Spinal cord (tissue), 10 donors: ENCODE data around the gene ADAMTS18. TPM values are rescaled to one million over a fixed set of nuclear protein-coding genes. Genes with fewer than 3 reads are reported as not detected.
A peak's percentile ranks its signal among the peaks of the same experiment; 100 is the strongest.
"Not testable (repeated sequence)": the region's sequence is repeated elsewhere in the genome, so short reads cannot be mapped to it uniquely, and the experiment has no call there.

Source experiments
- DNase-seq, 6 donors: peaks; one replicate each; pipeline versions ENCODE4 v3.0.0 to v3.0.0-alpha.2; 2013 to 2015; ENCODE audit warnings: low spot score in 6 of 6, low read depth in 4 of 6
- H3K27ac ChIP-seq: one replicate; pipeline ENCODE4 v1.5.1; 2013; ENCODE audit warnings: low read depth, low read length, control low read depth
- H3K27me3 ChIP-seq: one replicate; pipeline ENCODE4 v1.6.1; 2013; ENCODE audit warnings: low read length; ENCODE audit not compliant: control insufficient read depth, insufficient read depth
- H3K36me3 ChIP-seq: one replicate; pipeline ENCODE4 v1.6.1; 2013; ENCODE audit warnings: low read length; ENCODE audit not compliant: control insufficient read depth, insufficient read depth
- H3K4me1 ChIP-seq: one replicate; pipeline ENCODE4 v1.6.1; 2013; ENCODE audit warnings: low read length; ENCODE audit not compliant: control insufficient read depth, insufficient read depth
- H3K4me3 ChIP-seq: one replicate; pipeline ENCODE4 v1.5.1; 2013; ENCODE audit warnings: low read depth, low read length, control low read depth
- H3K9me3 ChIP-seq: one replicate; pipeline ENCODE4 v1.6.1; 2013; ENCODE audit warnings: low read length; ENCODE audit not compliant: control insufficient read depth, insufficient read depth
- WGBS: methylation state at CpG from one replicate; pipeline ENCODE4 v1.1.5; 2013; ENCODE audit warnings: missing lambda C conversion rate; ENCODE audit not compliant: insufficient coverage; 5-methylcytosine and 5-hydroxymethylcytosine counted together
- polyA plus RNA-seq, 2 donors: library from polyadenylated mRNA; unstranded; fragments of 120-200 nt; gene quantifications; one replicate each; pipeline ENCODE4 v1.2.1, GENCODE V29; 2013; ENCODE audit not compliant: insufficient read length in 2 of 2
- total RNA-seq, 2 donors: library from RNA; depleted of rRNA in 1 of 2; stranded (reverse); fragments of 120-200 nt in 1 of 2; fragments of >200 nt in 1 of 2; gene quantifications; one replicate each; pipeline versions ENCODE4 v1.2.3 to v1.2.4, GENCODE V29; 2013 to 2014
- donor health status: healthy.

ADAMTS18 gene
- total and polyA plus RNA-seq, 4 donors: 6.7 to 23.9 (median 8.9) TPM

GRCh38 chr16:77288222-77288621 is 146.6 kb downstream of the ADAMTS18 start:
- Histone ChIP-seq H3K4me3 (no peak overlapping the region), H3K9me3 (no peaks in the 10 kb centered on the region), H3K4me1 (no peaks in the 10 kb centered on the region), H3K36me3 (no peaks in the 10 kb centered on the region), H3K27ac (no peak overlapping the region), H3K27me3 (no peaks in the 10 kb centered on the region)
- no CpG with 5 or more reads among the region's 3 CpGs for WGBS
- DNase-seq: no peak

- no peak for DNase-seq
- H3K27me3 ChIP-seq: no peaks in the 10 kb centered on the region
- H3K9me3 ChIP-seq: no peaks in the 10 kb centered on the region
- no peak overlapping the region for H3K27ac ChIP-seq
- H3K36me3 ChIP-seq: no peaks in the 10 kb centered on the region
- H3K4me1 ChIP-seq: no peaks in the 10 kb centered on the region
- H3K4me3 ChIP-seq: no peak overlapping the region
- WGBS: 79% methylated on average over 5 of the region's 5 CpGs
Measured at GRCh38 chr16:77285676-77286075, 149.2 kb downstream of the ADAMTS18 start.

GRCh38 chr16:77282345-77282744 is 152.5 kb downstream of the ADAMTS18 start:
- peak in 1 of 6 donors; percentile 10 for DNase-seq
- no peak overlapping the region for H3K27ac ChIP-seq
- no CpG with 5 or more reads among the region's 2 CpGs for WGBS

GRCh38 chr16:77279316-77279715 is 155.5 kb downstream of the ADAMTS18 start:
- not testable (repeated sequence) for H3K27me3 ChIP-seq, H3K4me1 ChIP-seq, H3K36me3 ChIP-seq, DNase-seq, H3K27ac ChIP-seq, H3K4me3 ChIP-seq, H3K9me3 ChIP-seq
- WGBS: 87% methylated on average over 6 of the region's 8 CpGs

More at GRCh38 chr16:77282345-77282744, 152.5 kb downstream of the ADAMTS18 start:
- no peak overlapping the region for H3K4me3 ChIP-seq
- no peaks in the 10 kb centered on the region for H3K27me3 ChIP-seq
- H3K36me3 ChIP-seq: no peaks in the 10 kb centered on the region
- H3K4me1 ChIP-seq: no peaks in the 10 kb centered on the region
- H3K9me3 ChIP-seq: no peaks in the 10 kb centered on the region

GRCh38 chr16:77277571-77277970 is 157.3 kb downstream of the ADAMTS18 start:
- Histone ChIP-seq H3K4me1 (no peaks in the 10 kb centered on the region), H3K27ac (no peak overlapping the region), H3K36me3 (no peaks in the 10 kb centered on the region), H3K9me3 (no peaks in the 10 kb centered on the region), H3K27me3 (no peaks in the 10 kb centered on the region), H3K4me3 (no peak overlapping the region)
- DNase-seq: no peak
- 81% methylated on average over 2 of the region's 2 CpGs for WGBS

GRCh38 chr16:77277141-77277540 is 157.7 kb downstream of the ADAMTS18 start:
- WGBS: no CpG with 5 or more reads among the region's 2 CpGs
- Histone ChIP-seq H3K4me1 (no peaks in the 10 kb centered on the region), H3K36me3 (no peaks in the 10 kb centered on the region), H3K9me3 (no peaks in the 10 kb centered on the region), H3K4me3 (no peak overlapping the region), H3K27me3 (no peaks in the 10 kb centered on the region), H3K27ac (no peak overlapping the region)
- DNase-seq: no peak

GRCh38 chr16:77276661-77277060 is 158.2 kb downstream of the ADAMTS18 start:
- DNase-seq: no peak
- no peaks in the 10 kb centered on the region for H3K4me1 ChIP-seq
- no peaks in the 10 kb centered on the region for H3K9me3 ChIP-seq
- H3K27ac ChIP-seq: no peak overlapping the region
- H3K4me3 ChIP-seq: no peak overlapping the region
- H3K36me3 ChIP-seq: no peaks in the 10 kb centered on the region
- H3K27me3 ChIP-seq: no peaks in the 10 kb centered on the region
- no CpG with 5 or more reads among the region's 2 CpGs for WGBS

GRCh38 chr16:77275303-77275702 is 159.5 kb downstream of the ADAMTS18 start:
- DNase-seq, H3K36me3 ChIP-seq, H3K27ac ChIP-seq, H3K27me3 ChIP-seq, H3K4me3 ChIP-seq, H3K4me1 ChIP-seq, H3K9me3 ChIP-seq: not testable (repeated sequence)
- no CpG with 5 or more reads among the region's 2 CpGs for WGBS

GRCh38 chr16:77273815-77274214 is 161.0 kb downstream of the ADAMTS18 start:
- H3K36me3 ChIP-seq: no peaks in the 10 kb centered on the region
- 48% methylated on average over 2 of the region's 3 CpGs for WGBS
- H3K27ac ChIP-seq: no peak overlapping the region
- DNase-seq: no peak
- H3K4me1 ChIP-seq: peaks cover 7% of the 10 kb centered on the region
- H3K9me3 ChIP-seq: no peaks in the 10 kb centered on the region
- H3K27me3 ChIP-seq: no peaks in the 10 kb centered on the region
- H3K4me3 ChIP-seq: no peak overlapping the region

GRCh38 chr16:77271532-77272426 is 163.1 kb downstream of the ADAMTS18 start:
- no peak overlapping the region for H3K4me3 ChIP-seq
- peaks cover 7% of the 10 kb centered on the region for H3K4me1 ChIP-seq
- 4% methylated on average over 3 of the region's 8 CpGs for WGBS
- no peaks in the 10 kb centered on the region for H3K9me3 ChIP-seq
- H3K36me3 ChIP-seq: no peaks in the 10 kb centered on the region
- no peaks in the 10 kb centered on the region for H3K27me3 ChIP-seq
- DNase-seq: peak in 5 of 6 donors; percentile 13 to 75 (median 33)
- H3K27ac ChIP-seq: no peak overlapping the region
